Kasumi-1 (cell line): ENCODE results near the gene TMEM222.
"Not testable (repeated sequence)": the region's sequence is repeated elsewhere in the genome, so short reads cannot be mapped to it uniquely, and the experiment has no call there.

Experiments used
- DNase-seq, 2 experiments: peaks; one replicate each; lab custom pipeline; 2025; lab: John Stamatoyannopoulos, UW

Gene TMEM222

GRCh38 chr1:27380224-27380623 is 58.3 kb downstream of the TMEM222 start:
- no peak for DNase-seq

GRCh38 chr1:27380766-27381733 is 59.1 kb downstream of the TMEM222 start:
- no peak for DNase-seq

GRCh38 chr1:27381969-27382762 is 60.2 kb downstream of the TMEM222 start:
- DNase-seq = no peak

GRCh38 chr1:27383039-27383605 is 61.2 kb downstream of the TMEM222 start, which contains the start of gene CD164L2:
Gene CD164L2, minus strand, starts transcription at chr1:27383333. Its CDS starts 94 bp downstream, at chr1:27383239.
- DNase-seq = no peak

GRCh38 chr1:27383661-27384060 is 61.7 kb downstream of the TMEM222 start:
- no peak for DNase-seq

- DNase-seq = not testable (repeated sequence)
Observed at GRCh38 chr1:27384797-27385196, 62.8 kb downstream of the TMEM222 start.
